Measurements from ENCODE around the gene GJB4. TPM values are rescaled to one million over a fixed set of nuclear protein-coding genes. Genes with fewer than 3 reads are reported as not detected.
A peak's percentile ranks its signal among the peaks of the same experiment; 100 is the strongest.

GJB4 gene
- total RNA-seq, 2 donors from 2014 or later = not detected

- Mint-ChIP-seq H3K36me3 (ENCODE audit: insufficient read depth in 2 of 2) (no peaks in the 10 kb centered on the region), H3K27ac (no peak overlapping the region), H3K4me3 (no peak overlapping the region), H3K4me1 (ENCODE audit: low read depth) (no peaks in the 10 kb centered on the region), H3K27me3 (ENCODE audit: low read depth) (peaks cover 29% of the 10 kb centered on the region), H3K9me3 (no peaks in the 10 kb centered on the region)
- ATAC-seq (replicated peaks in 1 of 2) (no peak), DNase-seq (no peak)
These were observed 15.4 kb downstream of the GJB4 start for GRCh38 chr1:34774957-34775356.

- DNase-seq (no peak), ATAC-seq (replicated peaks in 1 of 2) (peak in 1 of 2 donors; percentile 22)
- no peaks in the 10 kb centered on the region for H3K9me3 Mint-ChIP-seq
- H3K4me1 Mint-ChIP-seq (ENCODE audit: low read depth) = peaks cover under 1% of the 10 kb centered on the region
- H3K27ac Mint-ChIP-seq = no peak overlapping the region
- H3K36me3 Mint-ChIP-seq (ENCODE audit: insufficient read depth in 2 of 2) = no peaks in the 10 kb centered on the region
- H3K27me3 Mint-ChIP-seq (ENCODE audit: low read depth) = peaks cover 31% of the 10 kb centered on the region
- H3K4me3 Mint-ChIP-seq = no peak overlapping the region
These were observed 17.4 kb downstream of the GJB4 start for GRCh38 chr1:34776911-34777310.

GRCh38 chr1:34777519-34778321 lies 18.2 kb downstream of the GJB4 start:
- ATAC-seq (replicated peaks in 1 of 2) (peak in 1 of 2 donors; percentile 37), DNase-seq (no peak)
- no peaks in the 10 kb centered on the region for H3K36me3 Mint-ChIP-seq (ENCODE audit: insufficient read depth in 2 of 2)
- H3K27ac Mint-ChIP-seq = no peak overlapping the region
- peaks cover 4% of the 10 kb centered on the region for H3K4me1 Mint-ChIP-seq (ENCODE audit: low read depth)
- H3K27me3 Mint-ChIP-seq (ENCODE audit: low read depth) = peaks cover 33% of the 10 kb centered on the region
- H3K4me3 Mint-ChIP-seq = no peak overlapping the region
- H3K9me3 Mint-ChIP-seq = no peaks in the 10 kb centered on the region

GRCh38 chr1:34778381-34778780 lies 18.8 kb downstream of the GJB4 start:
- Mint-ChIP-seq H3K27me3 (ENCODE audit: low read depth) (peaks cover 39% of the 10 kb centered on the region), H3K36me3 (ENCODE audit: insufficient read depth in 2 of 2) (no peaks in the 10 kb centered on the region), H3K4me1 (ENCODE audit: low read depth) (peaks cover 9% of the 10 kb centered on the region), H3K4me3 (no peak overlapping the region), H3K27ac (no peak overlapping the region), H3K9me3 (no peaks in the 10 kb centered on the region)
- DNase-seq = no peak
- ATAC-seq (replicated peaks in 1 of 2) = no peak

- no peak overlapping the region for H3K4me3 Mint-ChIP-seq
- H3K4me1 Mint-ChIP-seq (ENCODE audit: low read depth) = peaks cover 10% of the 10 kb centered on the region
- no peaks in the 10 kb centered on the region for H3K36me3 Mint-ChIP-seq (ENCODE audit: insufficient read depth in 2 of 2)
- DNase-seq (no peak), ATAC-seq (replicated peaks in 1 of 2) (no peak)
- H3K27me3 Mint-ChIP-seq (ENCODE audit: low read depth) = peaks cover 42% of the 10 kb centered on the region
- no peak overlapping the region for H3K27ac Mint-ChIP-seq
- no peaks in the 10 kb centered on the region for H3K9me3 Mint-ChIP-seq
These were observed 19.5 kb downstream of the GJB4 start for GRCh38 chr1:34779005-34779404.

- Mint-ChIP-seq H3K9me3 (no peaks in the 10 kb centered on the region), H3K4me3 (no peak overlapping the region), H3K27ac (no peak overlapping the region), H3K27me3 (ENCODE audit: low read depth) (peaks cover 42% of the 10 kb centered on the region), H3K36me3 (ENCODE audit: insufficient read depth in 2 of 2) (no peaks in the 10 kb centered on the region), H3K4me1 (ENCODE audit: low read depth) (peaks cover 10% of the 10 kb centered on the region)
- DNase-seq = no peak
- no peak for ATAC-seq (replicated peaks in 1 of 2)
These were observed 20.0 kb downstream of the GJB4 start for GRCh38 chr1:34779526-34779925.

- Mint-ChIP-seq H3K36me3 (ENCODE audit: insufficient read depth in 2 of 2) (no peaks in the 10 kb centered on the region), H3K27ac (no peak overlapping the region), H3K9me3 (no peaks in the 10 kb centered on the region), H3K4me1 (ENCODE audit: low read depth) (peaks cover 10% of the 10 kb centered on the region), H3K4me3 (no peak overlapping the region), H3K27me3 (ENCODE audit: low read depth) (peaks cover 42% of the 10 kb centered on the region)
- DNase-seq = no peak
- ATAC-seq (replicated peaks in 1 of 2) = no peak
These were observed 20.4 kb downstream of the GJB4 start for GRCh38 chr1:34779962-34780361.

GRCh38 chr1:34780528-34780927 lies 21.0 kb downstream of the GJB4 start:
- Mint-ChIP-seq H3K27me3 (ENCODE audit: low read depth) (peaks cover 42% of the 10 kb centered on the region), H3K27ac (no peak overlapping the region), H3K9me3 (no peaks in the 10 kb centered on the region), H3K36me3 (ENCODE audit: insufficient read depth in 2 of 2) (no peaks in the 10 kb centered on the region), H3K4me3 (peak overlapping the region in 1 of 2 donors; percentile 10), H3K4me1 (ENCODE audit: low read depth) (peaks cover 10% of the 10 kb centered on the region)
- ATAC-seq (replicated peaks in 1 of 2) = no peak
- DNase-seq = no peak

GRCh38 chr1:34781071-34781843 lies 21.7 kb downstream of the GJB4 start, which contains the start of gene GJB3:
Gene GJB3 (plus strand): TSS chr1:34781214. CDS start chr1:34784763, 3,549 bp downstream.
- peak; percentile 50 to 70 for ATAC-seq (replicated peaks in 1 of 2)
- H3K4me1 Mint-ChIP-seq (ENCODE audit: low read depth) = peaks cover 10% of the 10 kb centered on the region

GRCh38 chr1:34781844-34782391 lies 22.4 kb downstream of the GJB4 start:
- H3K9me3 Mint-ChIP-seq = no peaks in the 10 kb centered on the region
- ATAC-seq (replicated peaks in 1 of 2) = no peak
- H3K4me3 Mint-ChIP-seq = peak overlapping the region in 1 of 2 donors; percentile 48
- no peaks in the 10 kb centered on the region for H3K36me3 Mint-ChIP-seq (ENCODE audit: insufficient read depth in 2 of 2)
- H3K27me3 Mint-ChIP-seq (ENCODE audit: low read depth) = peaks cover 42% of the 10 kb centered on the region
- DNase-seq = no peak
- peaks cover 15% of the 10 kb centered on the region for H3K4me1 Mint-ChIP-seq (ENCODE audit: low read depth)
- no peak overlapping the region for H3K27ac Mint-ChIP-seq

More at GRCh38 chr1:34781071-34781843, 21.7 kb downstream of the GJB4 start, which contains the start of gene GJB3:
- H3K27me3 Mint-ChIP-seq (ENCODE audit: low read depth) = peaks cover 42% of the 10 kb centered on the region
- peak within 1 kb of the TSS; percentile 10 to 62 for H3K4me3 Mint-ChIP-seq
- DNase-seq = peak; percentile 33 to 34
- H3K36me3 Mint-ChIP-seq (ENCODE audit: insufficient read depth in 2 of 2) = no peaks in the 10 kb centered on the region
- H3K27ac Mint-ChIP-seq = no peak within 1 kb of the TSS
- no peaks in the 10 kb centered on the region for H3K9me3 Mint-ChIP-seq

GRCh38 chr1:34784751-34785221 lies 25.2 kb downstream of the GJB4 start:
- Mint-ChIP-seq H3K36me3 (ENCODE audit: insufficient read depth in 2 of 2) (no peaks in the 10 kb centered on the region), H3K4me1 (ENCODE audit: low read depth) (peaks cover 18% of the 10 kb centered on the region), H3K4me3 (no peak overlapping the region), H3K27me3 (ENCODE audit: low read depth) (peaks cover 42% of the 10 kb centered on the region), H3K9me3 (no peaks in the 10 kb centered on the region), H3K27ac (no peak overlapping the region)
- ATAC-seq (replicated peaks in 1 of 2) (no peak), DNase-seq (no peak)

- ATAC-seq (replicated peaks in 1 of 2) = no peak
- no peak for DNase-seq
- H3K9me3 Mint-ChIP-seq = no peaks in the 10 kb centered on the region
- H3K27ac Mint-ChIP-seq = no peak overlapping the region
- H3K4me1 Mint-ChIP-seq (ENCODE audit: low read depth) = peaks cover 22% of the 10 kb centered on the region
- H3K36me3 Mint-ChIP-seq (ENCODE audit: insufficient read depth in 2 of 2) = no peaks in the 10 kb centered on the region
- no peak overlapping the region for H3K4me3 Mint-ChIP-seq
- H3K27me3 Mint-ChIP-seq (ENCODE audit: low read depth) = peaks cover 45% of the 10 kb centered on the region
These were observed 25.8 kb downstream of the GJB4 start for GRCh38 chr1:34785231-34785874.
